Stimulated activated CD4-positive, alpha-beta T cell treated with anti-CD3 and anti-CD28 coated beads, Interleukin-1b, Interleukin-23, amount 100 ng/mL, for 1 hour (primary cell): ENCODE measurements around the gene DEPP1.
"Not testable (repeated sequence)": the region's sequence is repeated elsewhere in the genome, so short reads cannot be mapped to it uniquely, and the experiment has no call there.

Experiments used
- DNase-seq, 2 donors: peaks; one replicate each; pipeline ENCODE4 v3.0.0-alpha.2; 2020; ENCODE audit warnings: low read depth in 2 of 2

DEPP1 gene, protein sequence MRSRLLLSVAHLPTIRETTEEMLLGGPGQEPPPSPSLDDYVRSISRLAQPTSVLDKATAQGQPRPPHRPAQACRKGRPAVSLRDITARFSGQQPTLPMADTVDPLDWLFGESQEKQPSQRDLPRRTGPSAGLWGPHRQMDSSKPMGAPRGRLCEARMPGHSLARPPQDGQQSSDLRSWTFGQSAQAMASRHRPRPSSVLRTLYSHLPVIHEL

DNA sequence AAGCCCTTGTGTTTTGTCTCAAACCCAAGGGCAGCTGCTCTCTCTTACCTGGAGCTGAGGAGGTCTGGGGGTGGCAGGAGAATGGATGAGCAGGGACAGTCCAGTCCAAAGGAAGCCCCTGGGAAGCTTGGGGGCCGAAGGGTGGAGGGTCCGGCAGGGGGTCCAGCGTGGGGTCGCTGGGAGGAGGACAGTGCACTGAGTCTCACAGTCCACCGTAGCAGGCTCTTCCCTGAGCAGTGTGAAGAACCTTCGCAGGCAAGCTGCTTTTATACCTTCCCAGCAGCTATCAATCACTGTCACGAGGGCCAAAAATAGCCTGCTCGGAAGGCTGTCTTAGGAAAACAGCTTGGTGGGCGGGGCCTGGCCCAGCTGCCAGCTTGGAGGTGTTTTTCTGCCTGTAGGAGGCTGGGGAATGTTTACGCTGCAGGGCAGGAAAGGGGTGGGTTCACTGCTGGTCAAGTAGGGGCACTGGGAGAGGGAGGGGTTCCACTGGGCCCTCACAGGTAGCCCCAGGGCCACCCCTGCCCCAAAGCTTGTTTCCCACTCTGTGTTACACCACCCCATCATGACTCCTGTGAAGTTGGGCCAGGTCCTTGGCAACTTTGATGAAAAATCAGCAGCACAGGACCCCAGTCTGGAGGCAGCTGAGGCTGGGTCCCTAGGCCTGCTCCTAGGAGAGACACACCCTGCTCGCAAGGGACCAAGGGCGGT lies at the start of gene DEPP1:
Gene DEPP1, minus strand, starts transcription at position 240 of the 711 bp plus-strand sequence. CDS start 779 bp downstream, outside the sequence.
- no peak for DNase-seq

DNA sequence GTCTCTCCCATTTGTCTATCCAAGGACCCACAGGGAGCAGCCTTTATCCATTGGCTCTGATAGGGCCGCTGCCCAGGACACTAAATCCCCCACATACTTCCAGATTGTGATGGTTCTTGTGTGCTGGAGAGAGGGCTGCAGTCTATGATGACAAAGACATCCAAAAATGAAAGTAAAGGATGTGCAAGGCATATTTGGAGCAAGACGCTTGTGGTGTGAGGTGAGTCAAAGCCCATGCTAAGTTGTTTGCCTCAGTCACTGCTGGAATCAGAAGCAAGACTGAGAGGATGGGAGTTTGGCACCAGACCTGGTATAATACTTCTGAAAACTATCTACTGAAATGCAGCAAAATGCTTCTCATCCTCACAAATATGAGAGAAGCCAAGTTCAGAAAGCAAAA lies 44.8 kb upstream of the DEPP1 start:
- DNase-seq = no peak

DNA sequence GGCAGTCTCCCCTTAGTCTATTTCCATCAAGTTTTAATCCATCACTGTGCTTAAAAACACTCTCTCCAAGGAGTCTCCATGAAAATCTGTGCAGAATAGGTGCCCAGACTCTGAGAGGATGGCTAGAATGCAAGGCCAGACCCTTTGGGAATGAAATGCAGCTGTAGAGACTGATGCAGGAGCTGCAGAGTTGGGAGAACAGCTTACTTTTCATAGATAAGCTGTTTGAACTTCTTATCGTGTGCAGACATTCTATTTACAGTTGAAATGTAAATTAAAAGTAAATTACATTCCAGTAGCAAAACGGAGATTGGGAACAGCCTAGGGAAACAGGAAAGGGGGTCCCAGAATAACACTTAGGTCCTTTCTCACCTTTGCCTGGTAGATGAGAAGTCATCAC lies 37.0 kb upstream of the DEPP1 start:
- DNase-seq = no peak

DNA sequence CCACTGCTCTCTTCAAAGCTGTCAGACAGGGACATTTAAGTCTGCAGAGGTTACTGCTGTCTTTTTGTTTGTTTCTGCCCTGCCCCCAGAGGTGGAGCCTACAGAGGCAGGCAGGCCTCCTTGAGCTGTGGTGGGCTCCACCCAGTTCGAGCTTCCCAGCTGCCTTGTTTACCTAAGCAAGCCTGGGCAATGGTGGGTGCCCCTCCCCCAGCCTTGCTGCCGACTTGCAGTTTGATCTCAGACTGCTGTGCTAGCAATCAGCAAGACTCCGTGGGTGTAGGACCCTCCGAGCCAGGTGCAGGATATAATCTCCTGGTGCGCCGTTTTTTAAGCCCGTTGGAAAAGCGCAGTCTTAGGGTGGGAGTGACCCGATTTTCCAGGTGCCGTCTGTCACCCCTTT lies 35.9 kb upstream of the DEPP1 start:
- DNase-seq = not testable (repeated sequence)

DNA sequence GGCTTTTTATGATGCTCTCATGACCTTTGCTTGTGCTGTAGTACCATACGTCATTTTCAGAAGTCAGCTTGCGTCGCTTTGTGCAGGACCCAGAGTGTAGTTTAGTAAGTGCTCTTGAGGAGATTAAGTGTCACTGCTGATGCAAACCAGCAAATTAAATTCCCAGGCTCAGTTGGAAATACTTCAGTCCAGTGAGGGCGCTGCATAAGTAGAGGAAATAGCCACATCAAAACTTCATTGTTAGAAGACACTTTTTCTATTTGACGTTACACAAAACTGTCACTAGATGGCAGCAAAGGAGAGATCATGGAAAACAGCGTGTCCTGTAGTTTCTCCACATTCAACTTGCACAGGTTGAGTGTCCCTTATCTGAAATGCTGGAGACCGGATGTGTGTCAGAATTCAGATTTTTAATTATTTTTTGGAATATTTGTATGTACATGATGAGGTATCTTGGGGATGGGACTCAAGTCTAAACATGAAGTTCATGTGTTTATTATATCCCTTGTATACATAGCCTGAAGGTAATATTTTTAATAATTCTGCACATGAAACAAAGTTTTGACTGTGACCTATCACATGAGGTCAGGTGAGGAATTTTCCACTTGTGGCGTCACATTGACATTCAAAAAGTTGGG lies 30.0 kb upstream of the DEPP1 start:
- no peak for DNase-seq

DNA sequence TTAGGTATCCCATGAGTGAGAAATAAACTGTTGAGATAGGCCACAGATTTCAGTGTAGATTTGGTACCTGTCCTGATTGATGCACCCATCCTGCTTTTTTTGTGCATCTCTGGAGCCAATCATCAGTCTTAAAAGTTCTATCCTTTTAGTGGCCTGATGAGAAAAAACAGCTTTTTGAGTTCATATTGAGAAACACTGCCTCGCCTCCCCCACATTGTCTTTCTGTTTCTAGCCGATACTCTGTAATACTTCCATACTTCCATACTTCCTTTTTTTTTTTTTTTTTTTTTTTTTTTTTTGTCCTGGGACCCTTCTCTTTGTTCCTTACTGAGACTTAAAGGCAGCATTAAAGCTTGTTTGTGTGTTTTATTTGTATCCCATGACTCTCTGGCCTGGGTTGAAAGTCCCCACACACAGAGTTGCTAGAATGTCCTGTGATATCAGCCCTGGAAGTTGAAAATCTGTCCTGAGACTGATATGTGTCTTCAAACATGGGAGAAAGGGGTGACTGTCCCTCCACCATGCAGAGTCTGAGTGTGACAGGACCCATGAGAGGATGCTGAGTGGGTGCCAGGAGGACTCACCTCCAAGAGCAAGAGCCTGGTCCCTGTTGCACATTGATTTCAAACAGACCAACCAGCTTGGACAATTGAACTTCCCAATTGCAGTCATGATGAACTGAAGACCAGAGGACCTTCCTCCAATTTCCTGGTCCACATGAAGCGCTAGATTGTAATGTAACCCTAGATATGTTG lies 27.8 kb upstream of the DEPP1 start:
- no peak for DNase-seq

DNA sequence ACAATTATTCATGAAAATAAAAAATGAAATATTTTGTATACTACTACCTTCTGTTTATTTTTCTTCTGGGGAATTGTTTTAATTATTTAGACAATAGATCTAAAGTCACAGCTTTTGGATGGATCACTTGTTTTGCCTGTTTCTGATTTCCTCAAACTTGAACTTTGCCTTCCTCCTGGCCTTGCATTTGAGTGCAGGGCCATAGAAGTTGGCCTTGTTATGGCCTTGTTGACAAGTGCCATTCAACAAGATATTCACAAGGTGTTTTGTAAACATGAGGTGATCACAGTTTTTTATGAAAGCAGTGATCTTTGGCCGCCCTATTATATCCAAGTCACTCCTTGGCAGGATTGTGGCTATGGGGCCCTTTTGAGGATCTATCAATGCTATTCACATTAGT lies 26.7 kb upstream of the DEPP1 start:
- DNase-seq = no peak

DNA sequence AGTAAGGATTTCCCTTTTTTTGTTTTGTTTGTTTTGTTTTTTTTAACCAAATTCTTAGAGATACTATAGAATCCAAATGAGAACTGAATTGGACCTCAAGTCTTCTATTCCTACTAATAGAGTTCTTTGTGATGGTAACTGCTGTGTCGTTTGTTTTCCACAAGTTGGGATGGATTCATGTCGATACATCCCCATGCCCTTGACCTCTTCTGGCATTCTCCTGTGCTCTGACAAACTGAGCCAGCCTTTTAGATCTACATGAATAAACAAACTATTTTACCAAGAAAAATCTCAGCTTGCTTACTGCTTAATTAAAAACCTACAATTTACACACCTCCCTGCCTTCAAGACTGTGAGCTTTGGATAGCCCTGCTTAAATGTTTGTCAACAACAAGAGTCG lies 26.1 kb upstream of the DEPP1 start:
- DNase-seq = no peak

DNA sequence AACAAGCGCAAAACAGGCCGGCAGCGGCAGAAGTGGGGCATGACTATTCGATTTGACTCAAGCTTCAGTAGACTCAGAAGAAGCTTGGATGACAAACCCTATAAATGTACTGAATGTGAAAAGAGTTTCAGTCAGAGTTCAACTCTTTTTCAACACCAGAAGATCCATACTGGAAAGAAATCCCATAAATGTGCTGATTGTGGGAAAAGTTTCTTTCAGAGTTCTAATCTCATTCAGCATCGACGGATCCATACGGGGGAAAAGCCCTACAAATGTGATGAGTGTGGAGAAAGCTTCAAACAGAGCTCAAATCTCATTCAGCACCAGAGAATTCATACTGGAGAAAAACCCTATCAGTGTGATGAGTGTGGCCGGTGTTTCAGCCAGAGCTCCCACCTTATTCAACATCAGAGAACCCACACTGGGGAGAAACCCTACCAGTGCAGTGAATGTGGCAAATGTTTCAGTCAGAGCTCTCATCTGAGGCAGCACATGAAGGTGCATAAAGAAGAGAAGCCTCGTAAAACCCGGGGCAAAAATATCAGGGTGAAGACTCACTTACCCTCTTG lies 24.9 kb upstream of the DEPP1 start:
- no peak for DNase-seq

DNA sequence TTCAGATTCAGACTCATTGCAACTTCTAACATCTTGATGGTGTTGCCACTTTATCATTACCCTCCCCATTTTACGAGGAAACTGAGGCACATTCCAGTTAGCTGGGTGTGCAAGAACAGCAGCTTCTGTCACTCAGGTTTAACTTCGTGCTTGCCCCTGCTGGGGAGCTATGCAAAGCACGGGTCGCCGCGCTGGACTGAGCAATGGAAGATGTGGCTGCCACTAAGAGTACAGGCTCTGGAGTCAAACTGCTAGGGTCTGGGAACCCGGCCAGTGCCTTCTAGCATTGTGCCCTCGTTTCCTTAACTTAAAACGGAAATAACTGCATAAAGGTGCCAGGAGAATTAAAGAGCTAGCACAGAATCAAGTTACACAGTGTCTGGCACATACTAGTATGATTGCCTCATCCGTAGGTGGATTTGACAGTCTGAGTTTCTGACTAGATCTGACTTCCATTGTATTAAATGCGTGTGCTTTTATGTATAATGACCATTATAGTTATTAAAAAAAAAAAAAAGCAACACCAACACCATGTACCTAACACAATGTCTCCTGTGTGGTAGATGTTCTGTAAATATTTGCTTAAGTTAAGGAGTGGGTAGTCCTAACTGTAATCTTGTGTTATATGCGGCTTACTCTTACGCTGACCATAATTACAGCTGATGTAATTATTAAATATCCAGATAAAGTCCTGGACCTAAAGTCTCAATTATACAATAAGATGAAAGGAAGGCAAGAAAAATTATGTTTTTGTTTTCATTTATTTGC lies 23.0 kb upstream of the DEPP1 start:
- peak in 1 of 2 donors; percentile 9 for DNase-seq

DNA sequence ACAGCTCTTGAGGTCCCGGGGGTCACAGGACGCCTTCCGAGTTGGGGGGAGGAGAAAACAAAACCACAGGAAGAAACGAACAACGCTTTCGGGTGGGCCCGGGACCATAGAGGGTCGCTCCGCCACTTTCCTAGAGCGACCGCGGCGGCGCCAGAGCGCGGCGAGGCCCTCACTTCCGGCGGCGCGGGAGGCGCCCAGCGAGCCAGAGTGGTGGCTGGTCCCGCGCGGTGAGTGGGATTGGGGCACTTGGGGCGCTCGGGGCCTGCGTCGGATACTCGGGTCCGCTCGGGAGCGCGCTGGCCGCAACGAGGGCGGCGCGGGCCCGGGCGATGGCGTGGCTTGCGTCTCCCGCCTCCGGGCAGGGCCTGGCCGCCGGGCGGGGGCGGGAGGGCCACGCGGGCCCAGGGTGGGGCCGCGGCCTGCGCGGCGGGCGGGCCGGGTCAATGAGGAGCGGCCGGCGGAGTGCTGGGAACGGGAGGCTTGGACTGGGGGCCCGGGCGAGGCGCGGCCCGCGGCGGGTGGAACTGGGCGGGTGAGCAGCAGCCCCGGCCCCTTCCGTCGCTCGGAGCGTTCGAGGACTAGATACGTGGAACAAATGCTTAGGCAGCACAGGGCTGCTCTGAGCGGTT lies 22.3 kb upstream of the DEPP1 start, which contains the start of gene ZNF22:
Gene ZNF22, plus strand, starts transcription at position 172 of the 629 bp plus-strand sequence. CDS start 2,446 bp downstream, outside the sequence.
- peak in 1 of 2 donors; percentile 43 for DNase-seq

DNA sequence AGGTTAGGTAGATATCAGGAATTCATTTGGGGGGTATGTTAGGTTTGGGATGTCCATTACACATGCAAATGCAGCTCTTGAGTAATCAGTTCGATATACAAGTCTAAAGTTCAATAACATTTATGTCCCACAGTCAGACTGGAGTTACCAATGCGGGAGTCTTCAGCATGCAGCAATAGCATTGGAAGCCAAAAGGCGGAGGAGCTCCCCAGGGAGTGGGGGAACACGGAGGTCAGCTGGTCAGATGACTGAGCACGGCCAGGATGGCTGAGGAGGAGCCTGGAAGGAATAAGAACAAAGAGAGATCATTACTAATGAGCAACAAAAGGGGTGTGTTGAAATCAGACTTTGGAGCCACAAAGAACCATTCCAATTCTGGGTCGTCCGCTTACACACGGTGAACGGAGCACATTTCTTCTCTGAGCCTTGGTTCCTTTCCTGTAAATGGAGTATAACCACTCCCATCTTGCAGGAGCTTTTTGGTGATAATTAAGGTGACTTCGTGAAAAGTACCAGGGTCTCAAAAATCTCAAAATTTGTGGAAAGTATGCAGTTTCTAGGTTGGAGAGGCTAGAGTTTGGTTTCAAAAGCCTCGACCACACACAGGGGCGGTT lies 21.6 kb upstream of the DEPP1 start:
- no peak for DNase-seq

DNA sequence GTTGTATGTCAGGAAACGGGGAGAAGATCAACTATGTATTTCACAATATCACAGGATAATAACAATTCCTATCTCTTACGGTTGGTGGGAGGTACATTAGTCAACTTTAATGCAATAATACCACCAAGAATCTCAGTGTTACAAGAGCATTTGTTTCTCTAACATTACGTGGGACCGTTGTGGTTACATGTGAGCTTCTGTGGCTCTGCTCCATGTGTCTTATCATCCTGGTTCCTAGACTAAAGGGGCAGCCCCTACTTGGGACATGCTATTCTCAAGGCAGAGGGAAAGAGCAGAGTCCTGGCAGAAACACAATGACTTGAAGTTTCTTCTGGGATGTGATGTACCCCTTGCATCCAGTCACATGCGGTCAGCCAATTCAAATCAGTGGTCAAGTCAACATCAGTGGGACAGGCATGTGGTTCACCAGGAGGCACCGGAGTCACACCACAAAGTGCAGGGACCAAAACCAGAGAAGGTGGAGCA lies 19.6 kb upstream of the DEPP1 start:
- DNase-seq = no peak

DNA sequence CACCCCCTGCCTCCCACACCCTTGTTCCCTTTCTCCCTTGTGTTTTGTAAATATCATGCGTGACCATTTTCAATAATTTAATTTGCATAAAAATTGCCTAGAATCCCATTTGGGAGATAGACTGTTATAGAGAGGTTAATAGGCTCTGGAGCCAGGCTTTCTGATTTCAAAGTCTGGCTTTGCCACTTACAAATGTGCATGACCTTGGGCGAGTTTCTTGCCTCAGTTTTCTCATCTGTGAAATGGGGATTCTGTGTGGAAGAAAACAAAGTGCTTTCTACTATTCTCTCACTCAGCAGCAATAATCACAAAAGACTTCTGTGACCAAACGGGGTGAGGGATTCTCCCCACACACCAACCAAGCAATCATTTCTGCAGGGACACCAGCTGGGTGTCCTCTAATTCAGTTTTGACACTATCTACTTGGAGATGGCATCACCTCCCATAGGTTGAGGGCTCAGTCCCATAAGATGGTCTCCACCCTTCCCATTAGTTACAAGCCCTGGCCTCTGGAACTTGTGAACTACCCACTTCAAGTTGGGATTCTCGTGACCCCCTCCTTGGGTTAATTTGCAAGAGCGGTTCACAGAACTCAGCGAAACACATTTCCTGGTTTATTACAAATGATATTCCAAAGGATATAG lies 18.6 kb upstream of the DEPP1 start:
- DNase-seq = no peak

DNA sequence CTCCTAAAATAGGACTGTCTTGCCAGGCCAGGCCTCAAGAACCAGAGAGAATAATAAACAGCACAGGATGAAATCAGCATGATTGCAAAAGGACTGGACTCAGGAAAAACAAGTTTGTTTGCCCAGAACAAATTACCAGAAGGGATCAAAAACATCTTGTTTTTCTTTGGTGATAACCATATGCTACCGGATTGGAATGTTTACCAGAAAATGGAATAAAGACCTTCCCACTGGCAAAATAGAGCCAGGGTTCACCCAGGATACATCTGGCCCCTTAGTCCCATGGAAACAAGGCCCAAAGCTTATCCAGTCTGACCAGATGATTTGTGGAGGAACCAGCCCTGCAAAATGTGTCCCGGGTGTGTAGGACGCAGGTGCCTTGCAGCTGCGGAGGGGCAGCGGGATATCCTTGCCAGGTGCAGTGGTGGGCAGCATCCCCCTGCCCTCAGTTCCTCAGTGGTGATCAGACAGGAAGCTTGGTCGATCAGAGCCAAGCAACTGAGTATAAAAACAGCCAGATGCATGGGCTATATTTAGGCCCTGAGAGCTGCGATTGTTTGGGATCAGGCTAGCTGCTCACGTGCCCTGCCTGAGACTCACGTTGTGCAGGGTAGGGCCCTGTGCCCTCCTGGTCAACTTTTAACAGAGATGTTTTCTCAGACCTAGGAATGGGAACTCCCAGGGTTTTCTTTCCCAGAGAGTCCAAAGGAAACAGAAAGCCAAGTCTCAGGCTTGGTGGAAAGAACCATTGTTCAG lies 17.5 kb upstream of the DEPP1 start:
- DNase-seq = no peak

DNA sequence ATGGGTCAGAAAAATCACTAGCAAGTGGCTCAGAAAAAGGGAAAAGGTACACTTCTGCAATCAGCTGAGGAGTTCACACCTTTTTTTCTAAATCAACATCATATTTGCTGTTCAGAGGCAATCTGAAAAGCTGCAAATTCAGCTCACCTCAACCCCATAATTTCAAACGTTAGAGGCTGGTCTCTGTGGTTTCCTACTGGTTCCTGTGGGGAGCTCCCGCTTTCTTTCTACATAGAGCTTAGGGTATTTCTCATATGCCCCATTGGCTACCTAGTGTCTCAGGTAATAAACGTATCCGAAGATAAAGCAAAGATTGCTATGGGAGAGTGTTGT lies 16.9 kb upstream of the DEPP1 start:
- DNase-seq = no peak

DNA sequence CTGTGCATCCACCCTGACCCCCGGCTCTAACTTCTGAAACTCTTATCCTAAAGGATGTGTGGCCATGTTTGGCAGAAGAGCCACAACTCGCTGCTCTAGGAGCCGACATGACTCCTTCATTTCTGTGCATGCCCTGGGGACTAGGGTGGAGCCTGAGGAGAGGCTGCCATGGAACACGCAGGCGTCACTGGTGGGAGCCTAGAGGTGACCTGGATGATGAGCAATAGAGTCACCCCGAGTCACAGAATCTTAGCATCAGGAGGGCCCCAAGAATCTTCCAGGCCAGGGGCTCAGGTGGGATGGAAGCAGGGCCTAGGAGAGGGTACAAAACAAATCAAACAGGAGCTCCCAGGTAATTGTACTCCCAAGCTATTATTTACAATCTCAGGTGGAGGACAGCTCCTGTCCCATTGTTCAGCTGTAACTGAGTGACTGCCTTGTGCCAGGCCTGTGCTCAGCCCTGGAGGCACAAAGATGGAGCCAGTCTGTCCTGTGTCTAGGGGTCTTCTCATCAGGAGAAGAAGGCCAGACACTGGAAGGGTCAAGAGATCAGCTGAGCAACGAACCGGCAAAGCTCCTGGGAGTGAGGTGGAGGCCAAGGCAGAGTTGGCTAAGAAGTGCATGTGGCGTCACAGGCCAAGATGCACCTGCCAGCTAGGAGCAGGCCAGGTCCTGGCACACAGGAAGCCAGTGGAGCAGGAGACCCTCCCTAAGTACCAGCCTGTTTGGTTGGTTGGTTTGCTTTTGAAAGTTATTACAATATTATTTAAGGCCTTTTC lies 16.3 kb upstream of the DEPP1 start:
- DNase-seq = no peak
